B cell (primary cell): Measurements from ENCODE around the gene CHCHD4. TPM values are rescaled to one million over a fixed set of nuclear protein-coding genes. Genes with fewer than 3 reads are reported as not detected.

Experiments used
- ATAC-seq: fragments of 200-7000 bp; cut with Tn5 transposase; one replicate; pipeline ENCODE4 v1.10.0; 2021; ENCODE audit warnings: low read depth, mild to moderate bottlenecking, moderate number of reproducible peaks, moderate library complexity
- CTCF ChIA-PET: fragments of 350-600 bp; sonication (Branson Sonifier 250); formaldehyde crosslinking; loops from one replicate; lab custom pipeline; 2021; ENCODE audit warnings: antibody characterized with exemption, inconsistent platforms; lab: Charles Lee
- POLR2A ChIA-PET: fragments of 350-600 bp; sonication (Branson Sonifier 250); formaldehyde crosslinking; loops from one replicate; lab custom pipeline; 2021; ENCODE audit warnings: antibody characterized with exemption; lab: Charles Lee
- DNase-seq: peaks from one replicate; pipeline ENCODE4 v3.0.0; 2013
- H2AFZ ChIP-seq: 2 replicates; pipeline ENCODE4 v1.6.1; 2012; ENCODE audit warnings: mild to moderate bottlenecking, low read depth, low read length; ENCODE audit not compliant: insufficient read depth, poor library complexity, severe bottlenecking
- H3K27ac ChIP-seq, 2 donors: 1 replicate in 1 of 2; 2 replicates in 1 of 2; pipeline ENCODE4 v1.5.1; 2012 to 2013; ENCODE audit warnings: low read length in 2 of 2, mild to moderate bottlenecking in 2 of 2, moderate library complexity in 1 of 2
- H3K27me3 ChIP-seq, 4 experiments: fragments of 200-600 bp in 1 of 4; sonication (generic) in 1 of 4; replicated peaks in 1 of 4; 1 replicate in 2 of 4; 2 replicates in 2 of 4; pipeline versions ENCODE4 v1.6.1 to v1.7.0; 2013 to 2016; ENCODE audit warnings: low read length in 3 of 4, mild to moderate bottlenecking in 2 of 4, mixed read lengths in 1 of 4, moderate library complexity in 1 of 4; ENCODE audit not compliant: insufficient read depth in 4 of 4, control insufficient read depth in 3 of 4; ENCODE audit errors: control extremely low read depth in 1 of 4
- H3K36me3 ChIP-seq, 2 experiments: replicated peaks in 1 of 2; 1 replicate in 1 of 2; 2 replicates in 1 of 2; pipeline versions ENCODE4 v1.6.1 to v1.7.1; 2013; ENCODE audit warnings: low read length in 1 of 2; ENCODE audit not compliant: insufficient read depth in 2 of 2, control insufficient read depth in 1 of 2; ENCODE audit errors: control extremely low read depth in 1 of 2, extremely low read depth in 1 of 2
- H3K4me1 ChIP-seq, 2 donors: fragments of 200-600 bp in 1 of 2; sonication (generic) in 1 of 2; 1 replicate in 1 of 2; 2 replicates in 1 of 2; pipeline versions ENCODE4 v1.5.1 to v1.6.1; 2013 to 2017; ENCODE audit warnings: low read length in 2 of 2; ENCODE audit not compliant: control insufficient read depth in 2 of 2, insufficient read depth in 2 of 2
- H3K4me2 ChIP-seq: replicated peaks from 2 replicates; pipeline ENCODE3; 2012; ENCODE audit warnings: mild to moderate bottlenecking, low read depth, low read length; ENCODE audit not compliant: poor library complexity, severe bottlenecking
- H3K4me3 ChIP-seq, 5 experiments: fragments of 200-600 bp in 1 of 5; sonication (generic) in 1 of 5; 1 replicate in 3 of 5; 2 replicates in 2 of 5; pipeline versions ENCODE4 v1.5.1 to v1.7.0; 2011 to 2016; ENCODE audit warnings: low read length in 4 of 5, mild to moderate bottlenecking in 4 of 5, low read depth in 2 of 5, control low read depth in 1 of 5, moderate library complexity in 1 of 5; ENCODE audit not compliant: insufficient read depth in 1 of 5; ENCODE audit errors: control extremely low read depth in 1 of 5, extremely low read depth in 1 of 5
- H3K79me2 ChIP-seq: fragments of 200-600 bp; sonication (generic); one replicate; pipeline ENCODE4 v1.6.0; 2016; ENCODE audit warnings: low read length; ENCODE audit not compliant: control insufficient read depth, insufficient read depth
- H3K9ac ChIP-seq: fragments of 200-600 bp; sonication (generic); 2 replicates; pipeline ENCODE4 v1.6.1; 2017; ENCODE audit warnings: mild to moderate bottlenecking, low read length, moderate library complexity
- H3K9me3 ChIP-seq, 3 donors: one replicate each; pipeline versions ENCODE4 v1.6.1 to v1.7.1; 2013; ENCODE audit warnings: low read length in 2 of 3; ENCODE audit not compliant: control insufficient read depth in 2 of 3, insufficient read depth in 1 of 3; ENCODE audit errors: control extremely low read depth in 1 of 3
- H4K20me1 ChIP-seq: 2 replicates; pipeline ENCODE4 v1.6.0; 2012; ENCODE audit warnings: mild to moderate bottlenecking, low read length; ENCODE audit not compliant: insufficient read depth, control insufficient read depth, poor library complexity, severe bottlenecking
- H3K27ac Mint-ChIP-seq: one replicate; pipeline ENCODE4 v1.8.0; 2021; ENCODE audit warnings: mixed read lengths
- H3K27me3 Mint-ChIP-seq: one replicate; pipeline ENCODE4 v1.8.0; 2021; ENCODE audit warnings: mixed read lengths
- H3K4me1 Mint-ChIP-seq: one replicate; pipeline ENCODE4 v1.8.0; 2021; ENCODE audit warnings: mixed read lengths
- H3K4me3 Mint-ChIP-seq: one replicate; pipeline ENCODE4 v1.8.0; 2021; ENCODE audit warnings: mixed read lengths
- H3K9me3 Mint-ChIP-seq: one replicate; pipeline ENCODE4 v1.8.0; 2022; ENCODE audit warnings: mixed read lengths; ENCODE audit not compliant: insufficient read depth
- EZH2 ChIP-seq: IDR thresholded peaks from 2 replicates; pipeline ENCODE4 v1.6.1; 2012; ENCODE audit warnings: borderline replicate concordance, low read depth, mild to moderate bottlenecking, moderate library complexity, low read length; ENCODE audit not compliant: insufficient read depth, poor library complexity, severe bottlenecking
- WGBS: methylation state at CpG from one replicate; pipeline ENCODE4 v1.1.5; 2013; ENCODE audit warnings: missing lambda C conversion rate; ENCODE audit not compliant: insufficient coverage; 5-methylcytosine and 5-hydroxymethylcytosine counted together
- intact Hi-C: fragments of 100-400 bp; cut with micrococcal nuclease; formaldehyde crosslinking; loops from one replicate; pipeline ENCODE4 v1.10.0; 2022
- polyA plus RNA-seq: library from polyadenylated mRNA; depleted of rRNA; stranded (reverse); fragments of >200 nt; gene quantifications from 2 replicates; pipeline ENCODE4 v1.2.3, GENCODE V29; 2012
- total RNA-seq, 2 donors: library from RNA; stranded (reverse); fragments of 120-200 nt in 1 of 2; gene quantifications; 1 replicate in 1 of 2; 2 replicates in 1 of 2; pipeline versions ENCODE4 v1.2.3 to v1.2.4, GENCODE V29; 2013 to 2022
- TF ChIP-seq, protein P1 (sequence below): fragments of 200-600 bp; IDR thresholded peaks from one replicate; pipeline ENCODE4 v1.8.0; 2022; ENCODE audit warnings: antibody characterized with exemption, mild to moderate bottlenecking

The CHCHD4 gene
- total and polyA plus RNA-seq, 2 donors (not counting 1 experiment from before 2014, with no cell fraction given): 3.7 to 8.0 TPM

DNA sequence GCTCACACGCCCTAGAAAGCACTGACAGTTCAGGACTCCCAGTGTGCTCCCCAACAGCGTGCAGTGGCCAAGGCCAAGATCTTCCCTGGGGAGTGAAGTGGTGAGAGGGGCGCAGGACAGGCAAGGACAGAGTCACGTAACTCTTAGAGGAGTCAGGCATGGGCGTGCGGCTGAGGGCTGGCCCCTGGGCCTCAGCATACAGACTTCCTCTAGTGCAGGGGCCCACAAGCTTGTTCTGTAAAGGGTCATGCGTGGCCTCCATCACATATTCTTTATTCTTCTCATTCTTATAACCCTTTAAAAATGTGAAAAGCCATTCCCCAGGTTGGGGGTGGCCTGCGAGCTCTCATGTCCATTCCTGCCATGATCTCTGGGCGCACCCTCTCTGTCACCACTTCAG, 25.4 kb upstream of the CHCHD4 start:
- WGBS: 97% methylated on average over 9 of the region's 9 CpGs
- H3K27ac ChIP-seq: no peak overlapping the region
- no peaks in the 10 kb centered on the region for H3K9me3 ChIP-seq
- Mint-ChIP-seq H3K27me3 (no peaks in the 10 kb centered on the region), H3K4me3 (no peak overlapping the region), H3K4me1 (peaks cover 6% of the 10 kb centered on the region), H3K27ac (peak overlapping the region; percentile 32), H3K9me3 (no peaks in the 10 kb centered on the region)
- H3K4me2 ChIP-seq: no peak overlapping the region
- H2AFZ ChIP-seq: no peak overlapping the region
- H3K9ac ChIP-seq: no peak overlapping the region
- no peaks in the 10 kb centered on the region for H3K79me2 ChIP-seq
- peaks cover 4 to 6% of the 10 kb centered on the region in 2 donors for H3K4me1 ChIP-seq
- H3K27me3 ChIP-seq: no peaks in the 10 kb centered on the region
- no peak for ATAC-seq
- POLR2A ChIA-PET: no interaction called here
- peaks cover 1 to 61% of the 10 kb centered on the region in 2 experiments for H3K36me3 ChIP-seq
- CTCF ChIA-PET: interaction anchor here (1.1 kb wide), 1 partner anchor 318 kb away, joined by 3 read pairs; no protein-coding TSS in a partner anchor
- TF ChIP-seq EZH2: no peak
- TF ChIP-seq, protein P1, sequence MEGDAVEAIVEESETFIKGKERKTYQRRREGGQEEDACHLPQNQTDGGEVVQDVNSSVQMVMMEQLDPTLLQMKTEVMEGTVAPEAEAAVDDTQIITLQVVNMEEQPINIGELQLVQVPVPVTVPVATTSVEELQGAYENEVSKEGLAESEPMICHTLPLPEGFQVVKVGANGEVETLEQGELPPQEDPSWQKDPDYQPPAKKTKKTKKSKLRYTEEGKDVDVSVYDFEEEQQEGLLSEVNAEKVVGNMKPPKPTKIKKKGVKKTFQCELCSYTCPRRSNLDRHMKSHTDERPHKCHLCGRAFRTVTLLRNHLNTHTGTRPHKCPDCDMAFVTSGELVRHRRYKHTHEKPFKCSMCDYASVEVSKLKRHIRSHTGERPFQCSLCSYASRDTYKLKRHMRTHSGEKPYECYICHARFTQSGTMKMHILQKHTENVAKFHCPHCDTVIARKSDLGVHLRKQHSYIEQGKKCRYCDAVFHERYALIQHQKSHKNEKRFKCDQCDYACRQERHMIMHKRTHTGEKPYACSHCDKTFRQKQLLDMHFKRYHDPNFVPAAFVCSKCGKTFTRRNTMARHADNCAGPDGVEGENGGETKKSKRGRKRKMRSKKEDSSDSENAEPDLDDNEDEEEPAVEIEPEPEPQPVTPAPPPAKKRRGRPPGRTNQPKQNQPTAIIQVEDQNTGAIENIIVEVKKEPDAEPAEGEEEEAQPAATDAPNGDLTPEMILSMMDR: no peak
- intact Hi-C loops: no loop called here
- H3K4me3 ChIP-seq: no peak overlapping the region
- DNase-seq: no peak
- H4K20me1 ChIP-seq: no peaks in the 10 kb centered on the region

DNA sequence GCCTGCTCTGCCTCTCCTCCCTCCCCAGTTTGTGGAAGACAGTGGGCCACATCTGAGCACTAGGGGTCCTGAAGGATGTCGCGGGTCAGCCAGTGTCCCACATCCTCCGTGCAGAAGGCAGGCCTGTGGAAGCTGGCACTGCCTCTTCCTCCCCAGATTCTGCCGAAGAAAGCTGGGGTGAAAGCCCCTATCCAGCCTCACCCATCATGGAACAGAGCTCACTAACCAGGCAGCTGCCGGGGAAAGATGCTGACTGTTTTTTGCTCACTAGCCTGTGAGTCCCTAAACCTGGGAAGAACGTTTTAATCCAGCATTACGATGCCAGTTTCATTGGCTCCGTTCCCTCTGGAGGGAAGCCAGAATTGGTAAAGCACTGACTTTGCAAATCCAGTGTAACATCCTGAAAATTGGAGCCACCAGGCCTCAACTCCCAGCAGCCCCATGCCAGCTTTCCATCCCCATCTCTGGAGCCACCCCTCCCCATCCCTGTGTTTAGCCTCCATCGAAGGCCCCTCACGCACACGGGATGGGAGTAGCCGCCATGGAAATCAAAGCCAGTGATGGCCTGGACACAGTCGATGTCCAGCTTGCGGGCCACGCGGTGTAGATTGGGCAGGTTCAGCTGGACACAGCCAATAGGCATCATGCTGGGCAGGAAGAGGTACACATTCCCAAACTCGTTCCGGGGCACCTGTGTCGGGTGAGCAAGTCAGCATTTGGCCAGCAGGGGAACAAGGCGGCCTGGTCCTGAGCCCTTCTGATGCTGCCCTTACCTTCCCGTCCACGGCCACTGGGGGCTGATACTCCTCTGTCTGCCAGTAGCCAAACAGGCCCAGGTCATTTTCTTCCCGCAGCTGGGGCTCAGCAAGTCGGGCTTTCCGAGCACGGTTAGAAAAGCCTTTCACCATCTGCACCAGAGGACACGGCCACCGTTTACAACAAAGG, 23.6 kb upstream of the CHCHD4 start:
- no peaks in the 10 kb centered on the region for H3K27me3 Mint-ChIP-seq
- ATAC-seq (no peak), DNase-seq (no peak)
- POLR2A ChIA-PET: no interaction called here
- H3K9me3 Mint-ChIP-seq: no peaks in the 10 kb centered on the region
- WGBS: 96% methylated on average over 28 of the region's 28 CpGs
- Histone ChIP-seq H3K27ac (no peak overlapping the region), H3K4me1 (peaks cover 18 to 21% of the 10 kb centered on the region in 2 donors), H3K4me2 (no peak overlapping the region), H3K9me3 (no peaks in the 10 kb centered on the region), H4K20me1 (no peaks in the 10 kb centered on the region), H3K4me3 (no peak overlapping the region), H2AFZ (no peak overlapping the region), H3K36me3 (peaks cover 0 to 61% of the 10 kb centered on the region in 2 experiments), H3K27me3 (no peaks in the 10 kb centered on the region), H3K79me2 (no peaks in the 10 kb centered on the region), H3K9ac (no peak overlapping the region)
- H3K4me3 Mint-ChIP-seq: no peak overlapping the region
- intact Hi-C loops: no loop called here
- CTCF ChIA-PET: interaction anchor here (0.7 to 1.1 kb wide), 2 partner anchors 310 to 320 kb away, joined by 3 read pairs; no protein-coding TSS in a partner anchor
- H3K4me1 Mint-ChIP-seq: peaks cover 17% of the 10 kb centered on the region
- H3K27ac Mint-ChIP-seq: no peak overlapping the region
- TF ChIP-seq, protein P1: no peak
- no peak for TF ChIP-seq EZH2
